ENCODE results near the gene NOP53.
"Not testable (repeated sequence)": the region's sequence is repeated elsewhere in the genome, so short reads cannot be mapped to it uniquely, and the experiment has no call there.

The NOP53 gene

GRCh38 chr19:47745010-47745901, at the start of gene NOP53:
Gene NOP53 (plus strand): TSS chr19:47745546. CDS start chr19:47745560, 14 bp downstream.
- DNase-seq: peak; percentile 94

GRCh38 chr19:47696635-47697034, 48.7 kb upstream of the NOP53 start:
- no peak for DNase-seq

GRCh38 chr19:47697863-47698609, 47.3 kb upstream of the NOP53 start:
- DNase-seq: peak; percentile 30

GRCh38 chr19:47698631-47699359, 46.6 kb upstream of the NOP53 start:
- no peak for DNase-seq

GRCh38 chr19:47699360-47699917, 45.9 kb upstream of the NOP53 start:
- DNase-seq: no peak

DNA sequence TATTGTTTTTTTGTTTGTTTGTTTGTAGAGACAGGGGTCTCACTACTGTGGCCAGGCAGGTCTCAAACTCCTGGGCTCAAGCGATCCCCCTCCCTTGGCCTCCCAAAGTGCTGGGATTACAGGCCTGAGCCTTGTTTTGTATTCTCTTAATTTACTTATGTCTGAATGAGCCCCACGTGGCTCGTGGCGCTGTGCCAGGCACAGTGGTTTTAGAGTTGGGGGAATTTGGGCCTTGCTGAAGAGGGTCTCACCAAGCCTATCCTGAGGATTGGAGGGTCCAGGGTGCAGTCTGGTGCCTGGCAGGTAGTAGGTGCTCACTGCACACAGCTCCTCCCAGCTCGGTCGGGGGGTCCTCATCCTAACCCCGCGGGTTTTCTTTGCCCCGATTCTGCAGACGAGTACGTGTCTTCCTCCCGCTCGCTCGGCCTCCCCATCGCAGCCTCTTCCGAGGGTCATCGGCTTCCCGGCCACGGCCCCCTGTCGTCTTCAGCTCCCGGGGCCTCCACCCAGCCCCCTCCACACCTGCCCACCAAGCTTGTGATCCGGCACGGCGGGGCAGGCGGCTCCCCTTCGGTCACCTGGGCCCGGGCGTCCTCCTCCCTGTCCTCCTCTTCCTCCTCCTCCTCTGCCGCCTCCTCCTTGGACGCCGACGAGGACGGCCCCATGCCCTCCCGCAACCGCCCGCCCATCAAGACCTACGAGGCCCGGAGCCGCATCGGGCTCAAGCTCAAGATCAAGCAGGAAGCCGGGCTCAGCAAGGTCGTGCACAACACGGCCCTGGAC, 44.2 kb upstream of the NOP53 start:
- DNase-seq: no peak

- no peak for DNase-seq
These were observed 43.4 kb upstream of the NOP53 start for GRCh38 chr19:47701717-47702552.

- DNase-seq: no peak
These were observed 42.7 kb upstream of the NOP53 start for GRCh38 chr19:47702671-47703070.

DNA sequence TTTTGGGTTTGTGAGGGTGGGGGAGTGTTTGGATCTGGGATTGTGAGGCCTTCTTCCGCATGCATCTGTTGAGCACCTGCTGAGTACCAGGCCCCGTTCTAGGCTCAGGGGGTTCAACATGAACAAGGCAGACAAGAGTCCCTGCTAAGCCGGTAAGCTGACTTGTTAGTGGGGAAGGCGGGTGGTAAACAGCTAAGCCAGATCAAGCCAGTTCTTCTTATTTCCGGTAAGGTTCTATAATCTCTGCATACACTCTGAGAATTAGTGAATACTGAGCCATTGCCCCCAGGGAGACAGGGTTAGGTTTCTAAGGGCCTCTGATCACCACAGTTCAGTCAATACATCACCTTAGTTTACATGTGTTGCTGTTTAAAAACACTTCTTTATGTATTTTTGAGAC, 42.0 kb upstream of the NOP53 start:
- DNase-seq: no peak

GRCh38 chr19:47704024-47704423, 41.3 kb upstream of the NOP53 start:
- no peak for DNase-seq

DNA sequence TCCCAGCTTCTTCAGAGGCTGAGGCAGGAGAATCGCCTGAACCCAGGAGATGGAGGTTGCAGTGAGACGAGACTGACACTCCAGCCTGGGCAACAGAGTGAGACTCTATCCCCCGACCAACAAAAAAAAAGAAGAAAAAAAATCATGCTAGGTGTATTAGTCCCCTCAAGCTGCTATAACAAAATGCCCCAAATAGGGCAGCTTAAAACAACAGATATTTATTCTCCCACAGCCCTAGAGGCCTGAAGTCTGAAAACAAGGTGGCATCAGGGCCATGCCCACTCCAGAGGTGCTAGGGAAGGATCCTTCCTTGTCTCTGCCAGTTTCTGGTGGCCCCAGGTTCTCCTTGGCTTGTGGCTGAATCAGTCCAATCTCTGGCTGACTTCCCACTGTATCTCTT, 40.7 kb upstream of the NOP53 start:
- DNase-seq: no peak

- peak; percentile 5 for DNase-seq
These were observed 38.0 kb upstream of the NOP53 start for GRCh38 chr19:47707135-47707925.

- DNase-seq: no peak
These were observed 33.6 kb upstream of the NOP53 start for GRCh38 chr19:47711652-47712242.

DNA sequence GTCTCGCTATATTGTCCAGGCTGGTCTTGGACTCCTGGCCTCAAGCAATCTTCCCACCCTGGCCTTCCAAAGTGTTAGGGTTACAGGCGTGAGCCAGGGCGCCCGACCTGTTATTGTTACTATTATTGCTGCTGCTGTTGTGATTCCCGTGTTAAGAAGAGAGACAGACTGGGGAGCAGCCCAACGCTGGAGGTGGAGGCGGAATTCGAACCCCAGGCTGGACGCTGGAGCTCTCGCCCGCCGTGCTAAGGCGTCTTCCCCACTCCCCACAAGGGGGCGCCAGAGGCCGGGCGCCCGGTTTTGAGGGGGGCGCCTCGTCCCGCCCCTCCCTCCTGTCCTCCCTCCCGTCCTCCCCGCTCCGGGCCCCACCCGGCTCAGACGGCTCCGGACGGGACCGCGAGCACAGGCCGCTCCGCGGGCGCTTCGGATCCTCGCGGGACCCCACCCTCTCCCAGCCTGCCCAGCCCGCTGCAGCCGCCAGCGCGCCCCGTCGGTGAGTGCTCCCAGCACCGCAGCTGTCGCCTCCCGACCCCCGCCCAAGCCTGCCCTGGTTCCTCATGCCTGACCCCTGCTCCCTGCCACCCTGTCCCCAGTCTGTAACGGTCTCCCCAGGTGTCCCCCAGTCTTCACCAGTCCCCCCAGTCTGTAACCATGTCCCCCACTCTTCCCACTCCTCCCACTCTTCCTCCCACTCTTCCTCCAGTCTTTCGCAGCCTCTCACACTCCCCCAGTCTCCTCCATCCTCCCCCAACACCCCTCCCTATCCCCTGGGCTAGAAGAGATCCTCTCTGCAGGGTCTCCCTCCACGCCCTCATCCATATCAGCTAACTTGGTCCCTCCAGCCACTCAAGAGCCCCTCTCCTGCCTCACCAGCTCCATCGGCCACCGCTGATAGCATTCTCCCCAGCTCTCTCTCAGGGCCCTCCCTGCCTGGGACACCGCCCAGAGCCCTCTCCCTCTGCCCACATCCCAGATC, 32.0 kb upstream of the NOP53 start, which contains the start of gene EHD2:
Gene EHD2, plus strand, starts transcription at position 377 of the 976 bp plus-strand sequence. CDS start 3,191 bp downstream, outside the sequence.
- DNase-seq: peak; percentile 8

GRCh38 chr19:47714339-47714738, 31.0 kb upstream of the NOP53 start:
- no peak for DNase-seq

DNA sequence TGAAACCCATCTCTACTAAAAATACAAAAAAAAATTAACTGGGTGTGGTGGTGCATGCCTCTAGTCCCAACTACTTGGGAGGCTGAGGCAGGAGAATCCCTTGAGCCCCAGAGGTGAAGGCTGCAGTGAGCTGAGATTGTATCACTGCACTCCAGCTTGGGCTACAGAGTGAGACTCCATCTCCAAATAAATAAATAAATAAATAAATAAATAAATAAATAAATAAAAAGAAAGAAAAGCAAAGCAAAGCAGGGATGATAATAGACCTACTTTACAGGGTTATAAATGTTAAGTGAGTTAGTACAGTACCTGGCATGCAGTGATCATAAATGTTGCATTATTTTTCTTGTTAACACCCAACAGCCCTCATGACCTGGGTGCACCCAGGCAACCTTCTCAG, 30.5 kb upstream of the NOP53 start:
- not testable (repeated sequence) for DNase-seq

- no peak for DNase-seq
These were observed 28.9 kb upstream of the NOP53 start for GRCh38 chr19:47716270-47716937.
